Type B pancreatic cell (in vitro differentiated cells): ENCODE data around the gene REM2. TPM values are rescaled to one million over a fixed set of nuclear protein-coding genes. Genes with fewer than 3 reads are reported as not detected.
A peak's percentile ranks its signal among the peaks of the same experiment; 100 is the strongest.

Experiments used
- DNase-seq: peaks from one replicate; pipeline ENCODE4 v3.0.0; 2021; ENCODE audit warnings: mixed read lengths; ENCODE audit not compliant: unreplicated experiment; ENCODE audit errors: extremely low spot score
- H3K27ac Mint-ChIP-seq: 2 replicates; pipeline ENCODE4 v1.8.0; 2021; ENCODE audit warnings: mild to moderate bottlenecking, mixed read lengths
- H3K27me3 Mint-ChIP-seq: 2 replicates; pipeline ENCODE4 v1.8.0; 2021; ENCODE audit warnings: mixed read lengths
- H3K36me3 Mint-ChIP-seq: 2 replicates; pipeline ENCODE4 v1.8.0; 2021; ENCODE audit warnings: mixed read lengths
- H3K4me1 Mint-ChIP-seq: one replicate; pipeline ENCODE4 v1.8.0; 2021; ENCODE audit warnings: mixed read lengths; ENCODE audit not compliant: unreplicated experiment
- H3K4me3 Mint-ChIP-seq: 2 replicates; pipeline ENCODE4 v1.8.0; 2021; ENCODE audit warnings: mild to moderate bottlenecking, mixed read lengths
- H3K9me3 Mint-ChIP-seq: 2 replicates; pipeline ENCODE4 v1.8.0; 2021; ENCODE audit warnings: mixed read lengths
- CTCF ChIP-seq: fragments of 200-600 bp; sonication (generic); conservative IDR thresholded peaks from 2 replicates; pipeline ENCODE4 v1.5.0; 2021; ENCODE audit warnings: antibody characterized with exemption, mild to moderate bottlenecking
- total RNA-seq: library from RNA; stranded (reverse); gene quantifications from 2 replicates; pipeline ENCODE4 v1.2.1, GENCODE V29; 2021; ENCODE audit warnings: low replicate concordance

Gene REM2
- total RNA-seq, 1 donor from 2014 or later = 2.0 TPM

- no peak for DNase-seq
- Mint-ChIP-seq H3K4me3 (peak overlapping the region; percentile 74), H3K27ac (peak overlapping the region; percentile 82), H3K36me3 (peaks cover 11% of the 10 kb centered on the region), H3K27me3 (no peaks in the 10 kb centered on the region), H3K4me1 (peaks cover 43% of the 10 kb centered on the region), H3K9me3 (no peaks in the 10 kb centered on the region)
- no peak for TF ChIP-seq CTCF
Observed at GRCh38 chr14:22882529-22883172, 371 bp upstream of the REM2 start.

- Mint-ChIP-seq H3K27me3 (no peaks in the 10 kb centered on the region), H3K36me3 (peaks cover 3% of the 10 kb centered on the region), H3K4me3 (peak overlapping the region; percentile 74), H3K4me1 (peaks cover 44% of the 10 kb centered on the region), H3K27ac (peak overlapping the region; percentile 82), H3K9me3 (no peaks in the 10 kb centered on the region)
- no peak for TF ChIP-seq CTCF
- no peak for DNase-seq
Observed at GRCh38 chr14:22884076-22884737, 1.2 kb downstream of the REM2 start.

- Mint-ChIP-seq H3K4me3 (peak overlapping the region; percentile 85), H3K9me3 (no peaks in the 10 kb centered on the region), H3K36me3 (peaks cover 3% of the 10 kb centered on the region), H3K27me3 (no peaks in the 10 kb centered on the region), H3K4me1 (peaks cover 48% of the 10 kb centered on the region), H3K27ac (peak overlapping the region; percentile 75)
- no peak for TF ChIP-seq CTCF
- no peak for DNase-seq
Observed at GRCh38 chr14:22884738-22885523, 1.9 kb downstream of the REM2 start.

- Mint-ChIP-seq H3K27ac (peak overlapping the region; percentile 83), H3K4me1 (peaks cover 54% of the 10 kb centered on the region)
Observed at GRCh38 chr14:22885975-22886374, 3.0 kb downstream of the REM2 start.

More at GRCh38 chr14:22885975-22886374, 3.0 kb downstream of the REM2 start:
- H3K4me3 Mint-ChIP-seq = peak overlapping the region; percentile 85
- H3K36me3 Mint-ChIP-seq = peaks cover 8% of the 10 kb centered on the region
- DNase-seq = no peak
- H3K27me3 Mint-ChIP-seq = no peaks in the 10 kb centered on the region
- no peak for TF ChIP-seq CTCF
- no peaks in the 10 kb centered on the region for H3K9me3 Mint-ChIP-seq
